SK-N-SH treated with all-trans-retinoic acid at 6 μM for 48 hours (cell line): ENCODE measurements around the gene RNF115.

Experiments used
- ATAC-seq: fragments of 200-7000 bp; cut with Tn5 transposase; 3 replicates; pipeline ENCODE4 v1.9.1; 2020; ENCODE audit warnings: mild to moderate bottlenecking, moderate library complexity
- ARNTL ChIP-seq: fragments of 450-650 bp; formaldehyde crosslinking; IDR thresholded peaks from 2 replicates; pipeline ENCODE4 v1.5.0; 2020; ENCODE audit warnings: low read depth, mild to moderate bottlenecking, moderate library complexity, borderline replicate concordance
- BACH2 ChIP-seq: fragments of 250-450 bp; sonication (Bioruptor Pico); IDR thresholded peaks from 2 replicates; pipeline ENCODE4 v1.9.0; 2021; ENCODE audit warnings: mild to moderate bottlenecking, borderline replicate concordance
- CSDC2 ChIP-seq: fragments of 250-450 bp; sonication (Bioruptor Pico); IDR thresholded peaks from 2 replicates; pipeline ENCODE4 v1.5.0; 2020; ENCODE audit warnings: mild to moderate bottlenecking, moderate library complexity
- ESRRG ChIP-seq: fragments of 250-450 bp; sonication (Bioruptor Pico); IDR thresholded peaks from 2 replicates; pipeline ENCODE4 v1.6.1; 2021; ENCODE audit warnings: mild to moderate bottlenecking
- GLIS3 ChIP-seq: fragments of 250-450 bp; sonication (Bioruptor Pico); IDR thresholded peaks from 2 replicates; pipeline ENCODE4 v1.5.0; 2020; ENCODE audit warnings: mild to moderate bottlenecking, moderate library complexity
- ISL1 ChIP-seq: fragments of 250-450 bp; sonication (Bioruptor Pico); IDR thresholded peaks from 2 replicates; pipeline ENCODE4 v2.1.2; 2022; ENCODE audit warnings: mild to moderate bottlenecking, moderate library complexity
- OSR1 ChIP-seq: fragments of 250-450 bp; sonication (Bioruptor Pico); IDR thresholded peaks from 2 replicates; pipeline ENCODE4 v1.8.0; 2022; ENCODE audit warnings: moderate library complexity, mild to moderate bottlenecking, inconsistent platforms
- PPARA ChIP-seq: fragments of 250-450 bp; sonication (Bioruptor Pico); IDR thresholded peaks from 2 replicates; pipeline ENCODE4 v1.5.0; 2020; ENCODE audit warnings: mild to moderate bottlenecking, borderline replicate concordance
- RARB ChIP-seq: fragments of 250-450 bp; sonication (Bioruptor Pico); IDR thresholded peaks from 2 replicates; pipeline ENCODE4 v1.8.0; 2021; ENCODE audit warnings: mild to moderate bottlenecking, moderate library complexity
- TCF4 ChIP-seq: fragments of 250-450 bp; sonication (Bioruptor Pico); IDR thresholded peaks from 2 replicates; pipeline ENCODE4 v1.8.0; 2021; ENCODE audit warnings: mild to moderate bottlenecking, moderate library complexity, borderline replicate concordance
- TOX ChIP-seq: fragments of 250-450 bp; sonication (Bioruptor Pico); IDR thresholded peaks from 2 replicates; pipeline ENCODE4 v1.8.0; 2021; ENCODE audit warnings: mild to moderate bottlenecking, moderate library complexity, borderline replicate concordance
- ZC3H10 ChIP-seq: fragments of 250-450 bp; sonication (Bioruptor Pico); IDR thresholded peaks from 2 replicates; pipeline ENCODE4 v1.5.1; 2021; ENCODE audit warnings: mild to moderate bottlenecking, moderate library complexity
- ZFP3 ChIP-seq: fragments of 250-450 bp; sonication (Bioruptor Pico); IDR thresholded peaks from 2 replicates; pipeline ENCODE4 v1.5.0; 2020; ENCODE audit warnings: mild to moderate bottlenecking, moderate library complexity
- ZFP30 ChIP-seq: fragments of 450-650 bp; formaldehyde crosslinking; IDR thresholded peaks from 2 replicates; pipeline ENCODE4 v1.5.0; 2022; ENCODE audit warnings: mild to moderate bottlenecking, moderate library complexity
- ZNF565 ChIP-seq: fragments of 450-650 bp; formaldehyde crosslinking; conservative IDR thresholded peaks from 2 replicates; pipeline ENCODE4 v1.5.0; 2020; ENCODE audit warnings: low read depth, mild to moderate bottlenecking, moderate library complexity
- ZNF70 ChIP-seq: fragments of 450-650 bp; formaldehyde crosslinking; IDR thresholded peaks from 2 replicates; pipeline ENCODE4 v1.5.0; 2020; ENCODE audit warnings: mild to moderate bottlenecking, moderate library complexity
- TF ChIP-seq, protein P1 (sequence below): fragments of 250-450 bp; sonication (Bioruptor Pico); IDR thresholded peaks from 2 replicates; pipeline ENCODE4 v1.5.1; 2021; ENCODE audit warnings: mild to moderate bottlenecking, moderate library complexity
- TF ChIP-seq, protein P2 (sequence below): fragments of 250-450 bp; sonication (Bioruptor Pico); IDR thresholded peaks from 2 replicates; pipeline ENCODE4 v1.5.1; 2020; ENCODE audit warnings: low read depth, mild to moderate bottlenecking, moderate library complexity
- TF ChIP-seq, protein P3 (sequence below): fragments of 250-450 bp; sonication (Bioruptor Pico); IDR thresholded peaks from 2 replicates; pipeline ENCODE4 v1.8.0; 2021; ENCODE audit warnings: low read depth, mild to moderate bottlenecking, moderate library complexity, borderline replicate concordance
- TF ChIP-seq, protein P4 (sequence below): fragments of 250-450 bp; sonication (Bioruptor Pico); IDR thresholded peaks from 2 replicates; pipeline ENCODE4 v1.5.0; 2020; ENCODE audit warnings: mild to moderate bottlenecking, moderate library complexity
- TF ChIP-seq, protein P5 (sequence below): fragments of 250-450 bp; sonication (Bioruptor Pico); IDR thresholded peaks from 2 replicates; pipeline ENCODE4 v1.8.0; 2020; ENCODE audit warnings: mild to moderate bottlenecking, moderate library complexity, borderline replicate concordance

Gene RNF115

DNA sequence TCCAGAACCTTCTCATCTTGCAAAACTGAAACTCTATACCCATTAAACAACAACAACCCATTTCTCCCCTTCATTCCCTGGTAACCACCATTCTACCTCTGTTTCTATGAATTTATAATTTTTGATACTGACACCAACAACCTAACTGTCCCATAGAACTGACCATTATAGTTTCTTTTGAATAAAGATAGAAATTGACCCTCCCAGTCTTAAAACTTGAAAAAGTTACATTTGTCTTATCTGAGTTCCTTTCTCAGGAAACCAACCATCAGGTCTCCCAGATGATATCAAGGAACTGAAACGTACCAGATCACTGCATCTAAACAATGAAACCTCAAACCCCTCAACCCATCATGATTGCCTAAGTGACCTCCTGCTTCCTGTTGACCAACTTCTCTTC lies 27.1 kb downstream of the RNF115 start:
- no peak for TF ChIP-seq TCF4
- TF ChIP-seq ESRRG (CRISPR knock-in tag) = no peak
- TF ChIP-seq ARNTL (CRISPR knock-in tag) = no peak
- TF ChIP-seq, protein P1, sequence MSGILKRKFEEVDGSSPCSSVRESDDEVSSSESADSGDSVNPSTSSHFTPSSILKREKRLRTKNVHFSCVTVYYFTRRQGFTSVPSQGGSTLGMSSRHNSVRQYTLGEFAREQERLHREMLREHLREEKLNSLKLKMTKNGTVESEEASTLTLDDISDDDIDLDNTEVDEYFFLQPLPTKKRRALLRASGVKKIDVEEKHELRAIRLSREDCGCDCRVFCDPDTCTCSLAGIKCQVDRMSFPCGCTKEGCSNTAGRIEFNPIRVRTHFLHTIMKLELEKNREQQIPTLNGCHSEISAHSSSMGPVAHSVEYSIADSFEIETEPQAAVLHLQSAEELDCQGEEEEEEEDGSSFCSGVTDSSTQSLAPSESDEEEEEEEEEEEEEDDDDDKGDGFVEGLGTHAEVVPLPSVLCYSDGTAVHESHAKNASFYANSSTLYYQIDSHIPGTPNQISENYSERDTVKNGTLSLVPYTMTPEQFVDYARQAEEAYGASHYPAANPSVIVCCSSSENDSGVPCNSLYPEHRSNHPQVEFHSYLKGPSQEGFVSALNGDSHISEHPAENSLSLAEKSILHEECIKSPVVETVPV (CRISPR knock-in tag) = no peak
- no peak for TF ChIP-seq ZNF565
- TF ChIP-seq, protein P2, sequence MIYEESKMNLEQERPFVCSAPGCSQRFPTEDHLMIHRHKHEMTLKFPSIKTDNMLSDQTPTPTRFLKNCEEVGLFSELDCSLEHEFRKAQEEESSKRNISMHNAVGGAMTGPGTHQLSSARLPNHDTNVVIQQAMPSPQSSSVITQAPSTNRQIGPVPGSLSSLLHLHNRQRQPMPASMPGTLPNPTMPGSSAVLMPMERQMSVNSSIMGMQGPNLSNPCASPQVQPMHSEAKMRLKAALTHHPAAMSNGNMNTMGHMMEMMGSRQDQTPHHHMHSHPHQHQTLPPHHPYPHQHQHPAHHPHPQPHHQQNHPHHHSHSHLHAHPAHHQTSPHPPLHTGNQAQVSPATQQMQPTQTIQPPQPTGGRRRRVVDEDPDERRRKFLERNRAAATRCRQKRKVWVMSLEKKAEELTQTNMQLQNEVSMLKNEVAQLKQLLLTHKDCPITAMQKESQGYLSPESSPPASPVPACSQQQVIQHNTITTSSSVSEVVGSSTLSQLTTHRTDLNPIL (CRISPR knock-in tag) = no peak
- TF ChIP-seq, protein P3, sequence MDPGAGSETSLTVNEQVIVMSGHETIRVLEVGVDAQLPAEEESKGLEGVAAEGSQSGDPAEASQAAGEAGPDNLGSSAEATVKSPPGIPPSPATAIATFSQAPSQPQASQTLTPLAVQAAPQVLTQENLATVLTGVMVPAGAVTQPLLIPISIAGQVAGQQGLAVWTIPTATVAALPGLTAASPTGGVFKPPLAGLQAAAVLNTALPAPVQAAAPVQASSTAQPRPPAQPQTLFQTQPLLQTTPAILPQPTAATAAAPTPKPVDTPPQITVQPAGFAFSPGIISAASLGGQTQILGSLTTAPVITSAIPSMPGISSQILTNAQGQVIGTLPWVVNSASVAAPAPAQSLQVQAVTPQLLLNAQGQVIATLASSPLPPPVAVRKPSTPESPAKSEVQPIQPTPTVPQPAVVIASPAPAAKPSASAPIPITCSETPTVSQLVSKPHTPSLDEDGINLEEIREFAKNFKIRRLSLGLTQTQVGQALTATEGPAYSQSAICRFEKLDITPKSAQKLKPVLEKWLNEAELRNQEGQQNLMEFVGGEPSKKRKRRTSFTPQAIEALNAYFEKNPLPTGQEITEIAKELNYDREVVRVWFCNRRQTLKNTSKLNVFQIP (CRISPR knock-in tag) = no peak
- TF ChIP-seq ZFP3 (CRISPR knock-in tag) = no peak
- TF ChIP-seq GLIS3 (CRISPR knock-in tag) = no peak
- no peak for TF ChIP-seq ISL1
- no peak for TF ChIP-seq ZNF70 (CRISPR knock-in tag)
- TF ChIP-seq BACH2 (CRISPR knock-in tag) = no peak
- TF ChIP-seq, all 23 proteins: peak for 0
- ATAC-seq = no peak

DNA sequence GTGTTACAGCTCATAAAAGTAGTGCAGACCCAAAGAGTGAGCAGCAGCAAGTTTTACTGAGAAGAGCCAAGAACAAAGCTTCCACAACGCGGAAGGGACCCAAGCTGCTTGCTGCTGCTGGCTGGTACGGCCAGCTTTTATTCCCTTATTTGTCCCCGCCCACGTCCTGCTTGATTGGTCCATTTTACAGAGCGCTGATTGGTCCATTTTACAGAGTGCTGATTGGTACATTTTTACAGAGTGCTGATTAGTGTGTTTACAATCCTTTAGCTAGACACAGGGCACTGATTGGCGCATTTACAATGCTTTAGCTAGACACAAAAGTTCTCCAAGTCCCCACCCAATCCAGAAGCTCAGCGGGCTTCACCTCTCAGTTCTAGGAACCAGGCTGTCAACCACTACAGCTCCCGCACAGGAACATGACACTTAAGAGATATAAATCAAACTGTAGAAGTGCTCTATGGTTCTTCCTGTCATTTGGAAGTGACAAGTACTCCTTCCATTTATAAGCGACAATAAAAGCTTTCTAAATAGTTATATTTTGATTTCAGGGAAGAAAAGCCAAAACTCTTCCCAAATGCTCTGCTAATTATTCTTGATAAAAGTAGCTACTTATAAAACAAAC lies 28.5 kb downstream of the RNF115 start:
- TF ChIP-seq ISL1 (no peak), ZFP30 (CRISPR knock-in tag) (no peak), ZNF70 (CRISPR knock-in tag) (no peak), PPARA (CRISPR knock-in tag) (no peak), TOX (CRISPR knock-in tag) (no peak), ESRRG (CRISPR knock-in tag) (no peak), ZC3H10 (CRISPR knock-in tag) (no peak), GLIS3 (CRISPR knock-in tag) (no peak), ZFP3 (CRISPR knock-in tag) (no peak), ARNTL (CRISPR knock-in tag) (no peak), CSDC2 (no peak), RARB (CRISPR knock-in tag) (no peak), OSR1 (CRISPR knock-in tag) (no peak)
- TF ChIP-seq, protein P4, sequence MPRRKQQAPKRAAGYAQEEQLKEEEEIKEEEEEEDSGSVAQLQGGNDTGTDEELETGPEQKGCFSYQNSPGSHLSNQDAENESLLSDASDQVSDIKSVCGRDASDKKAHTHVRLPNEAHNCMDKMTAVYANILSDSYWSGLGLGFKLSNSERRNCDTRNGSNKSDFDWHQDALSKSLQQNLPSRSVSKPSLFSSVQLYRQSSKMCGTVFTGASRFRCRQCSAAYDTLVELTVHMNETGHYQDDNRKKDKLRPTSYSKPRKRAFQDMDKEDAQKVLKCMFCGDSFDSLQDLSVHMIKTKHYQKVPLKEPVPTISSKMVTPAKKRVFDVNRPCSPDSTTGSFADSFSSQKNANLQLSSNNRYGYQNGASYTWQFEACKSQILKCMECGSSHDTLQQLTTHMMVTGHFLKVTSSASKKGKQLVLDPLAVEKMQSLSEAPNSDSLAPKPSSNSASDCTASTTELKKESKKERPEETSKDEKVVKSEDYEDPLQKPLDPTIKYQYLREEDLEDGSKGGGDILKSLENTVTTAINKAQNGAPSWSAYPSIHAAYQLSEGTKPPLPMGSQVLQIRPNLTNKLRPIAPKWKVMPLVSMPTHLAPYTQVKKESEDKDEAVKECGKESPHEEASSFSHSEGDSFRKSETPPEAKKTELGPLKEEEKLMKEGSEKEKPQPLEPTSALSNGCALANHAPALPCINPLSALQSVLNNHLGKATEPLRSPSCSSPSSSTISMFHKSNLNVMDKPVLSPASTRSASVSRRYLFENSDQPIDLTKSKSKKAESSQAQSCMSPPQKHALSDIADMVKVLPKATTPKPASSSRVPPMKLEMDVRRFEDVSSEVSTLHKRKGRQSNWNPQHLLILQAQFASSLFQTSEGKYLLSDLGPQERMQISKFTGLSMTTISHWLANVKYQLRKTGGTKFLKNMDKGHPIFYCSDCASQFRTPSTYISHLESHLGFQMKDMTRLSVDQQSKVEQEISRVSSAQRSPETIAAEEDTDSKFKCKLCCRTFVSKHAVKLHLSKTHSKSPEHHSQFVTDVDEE (CRISPR knock-in tag) = no peak
- TF ChIP-seq, protein P2 (CRISPR knock-in tag) = no peak
- TF ChIP-seq, protein P5, sequence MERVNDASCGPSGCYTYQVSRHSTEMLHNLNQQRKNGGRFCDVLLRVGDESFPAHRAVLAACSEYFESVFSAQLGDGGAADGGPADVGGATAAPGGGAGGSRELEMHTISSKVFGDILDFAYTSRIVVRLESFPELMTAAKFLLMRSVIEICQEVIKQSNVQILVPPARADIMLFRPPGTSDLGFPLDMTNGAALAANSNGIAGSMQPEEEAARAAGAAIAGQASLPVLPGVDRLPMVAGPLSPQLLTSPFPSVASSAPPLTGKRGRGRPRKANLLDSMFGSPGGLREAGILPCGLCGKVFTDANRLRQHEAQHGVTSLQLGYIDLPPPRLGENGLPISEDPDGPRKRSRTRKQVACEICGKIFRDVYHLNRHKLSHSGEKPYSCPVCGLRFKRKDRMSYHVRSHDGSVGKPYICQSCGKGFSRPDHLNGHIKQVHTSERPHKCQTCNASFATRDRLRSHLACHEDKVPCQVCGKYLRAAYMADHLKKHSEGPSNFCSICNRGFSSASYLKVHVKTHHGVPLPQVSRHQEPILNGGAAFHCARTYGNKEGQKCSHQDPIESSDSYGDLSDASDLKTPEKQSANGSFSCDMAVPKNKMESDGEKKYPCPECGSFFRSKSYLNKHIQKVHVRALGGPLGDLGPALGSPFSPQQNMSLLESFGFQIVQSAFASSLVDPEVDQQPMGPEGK (CRISPR knock-in tag) = no peak
- TF ChIP-seq, protein P1 (CRISPR knock-in tag) = no peak
- TF ChIP-seq, all 23 proteins: peak for 0
- no peak for ATAC-seq
